Measurements from ENCODE around the gene PARD3. TPM values are rescaled to one million over a fixed set of nuclear protein-coding genes. Genes with fewer than 3 reads are reported as not detected.

Gene PARD3
- total and polyA plus RNA-seq, 2 donors (not counting 3 experiments of a cell fraction or from before 2014, with no cell fraction given): 7.3 to 24.1 TPM

DNA sequence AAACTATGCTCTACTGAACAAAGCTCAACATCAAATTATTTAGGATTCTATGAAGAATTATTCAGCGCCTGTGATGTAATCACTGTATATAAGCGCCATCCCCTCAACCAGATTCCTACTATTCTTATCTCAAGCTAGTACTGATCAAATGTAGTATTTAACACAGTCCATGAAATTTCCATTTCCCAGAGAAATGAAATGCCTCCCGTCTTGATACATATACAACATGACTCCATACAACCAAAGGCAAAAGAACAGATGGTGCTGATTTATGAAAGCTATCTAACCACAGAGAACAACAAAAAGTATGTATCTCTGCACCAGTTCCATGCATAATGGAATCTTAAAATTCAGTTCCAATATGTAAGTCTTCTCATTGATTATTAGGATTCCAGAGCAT lies 406.1 kb downstream of the PARD3 start:
- no peak overlapping the region for H2AFZ ChIP-seq (ENCODE audit: low read depth, low read length)
- ChIA-PET POLR2A (no interaction called here), CTCF (no interaction called here)
- dilution Hi-C loops (cut with MboI; ENCODE audit: extremely low pct_ligation_motif_present, low sequenced_read_pairs) (no loop called here), intact Hi-C loops (cut with micrococcal nuclease) (loop anchor here (5.0 kb wide), 1 partner anchor 228 kb away; no protein-coding TSS in a partner anchor)
- DNase-seq (ENCODE audit: low read depth, low spot score) (no peak), FAIRE-seq (no peak)
- H3K9me3 ChIP-seq (replicated peaks; ENCODE audit: control insufficient read depth, insufficient read depth, low read length): no peaks in the 10 kb centered on the region
- BruUV-seq (replicated peaks): no TSS peak
- no peaks in the 10 kb centered on the region for H3K9me1 ChIP-seq (replicated peaks; ENCODE audit: control insufficient read depth, extremely low read depth, insufficient read depth, low read length)
- TF ChIP-seq JUN (IDR thresholded peaks at IDR 0.05; ENCODE audit: borderline replicate concordance, insufficient read depth, insufficient read length, low read depth) (no peak), EZH2 (IDR thresholded peaks at IDR 0.05; ENCODE audit: borderline replicate concordance, low read depth, low read length, severe bottlenecking) (no peak), CTCF (IDR thresholded peaks at IDR 0.05; ENCODE audit: extremely low read depth in 1 of 2, insufficient read depth in 1 of 2, low read depth in 1 of 2, low read length in 2 of 2) (no peak), FOS (IDR thresholded peaks at IDR 0.05; ENCODE audit: borderline replicate concordance, insufficient read depth, low read length) (no peak)
- TF ChIP-seq, protein P1, sequence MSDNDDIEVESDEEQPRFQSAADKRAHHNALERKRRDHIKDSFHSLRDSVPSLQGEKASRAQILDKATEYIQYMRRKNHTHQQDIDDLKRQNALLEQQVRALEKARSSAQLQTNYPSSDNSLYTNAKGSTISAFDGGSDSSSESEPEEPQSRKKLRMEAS (IDR thresholded peaks at IDR 0.05; ENCODE audit: insufficient read depth, insufficient read length): no peak
- no peaks in the 10 kb centered on the region for H4K20me1 ChIP-seq (replicated peaks; ENCODE audit: control insufficient read depth, extremely low read depth, insufficient read depth, low read length)
- no peaks in the 10 kb centered on the region for H3K27me3 ChIP-seq (ENCODE audit: control insufficient read depth in 2 of 2, insufficient read depth in 2 of 2, low read length in 2 of 2)
- H3K4me3 ChIP-seq (replicated peaks in 1 of 3; ENCODE audit: insufficient read depth in 1 of 3, low read depth in 1 of 3, low read length in 3 of 3): no peak overlapping the region
- H3K27ac ChIP-seq (ENCODE audit: insufficient read depth, low read depth, low read length): no peak overlapping the region
- peaks cover 24% of the 10 kb centered on the region for H3K4me1 ChIP-seq (ENCODE audit: control insufficient read depth, extremely low read depth, insufficient read depth, low read length)
- H3K4me2 ChIP-seq (ENCODE audit: insufficient read depth, low read length): no peak overlapping the region
- H3K79me2 ChIP-seq (ENCODE audit: control insufficient read depth, insufficient read depth, low read length): no peaks in the 10 kb centered on the region
- no peaks in the 10 kb centered on the region for H3K36me3 ChIP-seq (ENCODE audit: control insufficient read depth in 2 of 2, extremely low read depth in 1 of 2, insufficient read depth in 2 of 2, low read length in 2 of 2)
- no peak overlapping the region for H3K9ac ChIP-seq (replicated peaks; ENCODE audit: extremely low read depth, insufficient read depth, low read length)

DNA sequence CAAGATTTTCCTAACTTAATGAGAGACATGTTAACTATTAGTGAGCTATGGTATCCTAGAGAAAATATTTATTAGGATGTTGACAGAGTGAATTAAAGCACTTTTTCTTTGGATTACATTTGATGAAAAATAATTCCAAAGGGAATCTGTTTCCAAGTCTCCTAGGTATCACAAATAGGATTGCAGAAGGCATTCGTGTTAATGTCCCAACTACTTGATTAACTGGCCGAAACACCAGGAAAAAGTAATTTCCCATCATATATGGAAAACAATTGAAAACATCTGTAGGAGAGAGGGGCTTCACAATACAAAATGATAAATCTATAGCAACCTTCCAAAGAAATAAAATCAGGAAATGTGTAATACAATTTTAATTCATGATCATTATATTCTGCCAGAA lies 406.7 kb downstream of the PARD3 start:
- no peak for FAIRE-seq

More for the DNA sequence above, 406.7 kb downstream of the PARD3 start:
- Histone ChIP-seq H3K9me1 (replicated peaks; ENCODE audit: control insufficient read depth, extremely low read depth, insufficient read depth, low read length) (no peaks in the 10 kb centered on the region), H4K20me1 (replicated peaks; ENCODE audit: control insufficient read depth, extremely low read depth, insufficient read depth, low read length) (no peaks in the 10 kb centered on the region), H3K4me2 (ENCODE audit: insufficient read depth, low read length) (no peak overlapping the region), H3K36me3 (ENCODE audit: control insufficient read depth in 2 of 2, extremely low read depth in 1 of 2, insufficient read depth in 2 of 2, low read length in 2 of 2) (no peaks in the 10 kb centered on the region), H3K27me3 (ENCODE audit: control insufficient read depth in 2 of 2, insufficient read depth in 2 of 2, low read length in 2 of 2) (no peaks in the 10 kb centered on the region), H3K9me3 (replicated peaks; ENCODE audit: control insufficient read depth, insufficient read depth, low read length) (no peaks in the 10 kb centered on the region), H3K27ac (ENCODE audit: insufficient read depth, low read depth, low read length) (no peak overlapping the region), H3K4me1 (ENCODE audit: control insufficient read depth, extremely low read depth, insufficient read depth, low read length) (peaks cover 24% of the 10 kb centered on the region), H2AFZ (ENCODE audit: low read depth, low read length) (no peak overlapping the region), H3K79me2 (ENCODE audit: control insufficient read depth, insufficient read depth, low read length) (no peaks in the 10 kb centered on the region), H3K9ac (replicated peaks; ENCODE audit: extremely low read depth, insufficient read depth, low read length) (no peak overlapping the region), H3K4me3 (replicated peaks in 1 of 3; ENCODE audit: insufficient read depth in 1 of 3, low read depth in 1 of 3, low read length in 3 of 3) (no peak overlapping the region)
- no peak for DNase-seq (ENCODE audit: low read depth, low spot score)
- dilution Hi-C loops (cut with MboI; ENCODE audit: extremely low pct_ligation_motif_present, low sequenced_read_pairs): no loop called here
- POLR2A ChIA-PET: no interaction called here
- TF ChIP-seq POLR2A (IDR thresholded peaks at IDR 0.05; ENCODE audit: low read depth, low read length): no peak
- no peak for TF ChIP-seq JUN (IDR thresholded peaks at IDR 0.05; ENCODE audit: borderline replicate concordance, insufficient read depth, insufficient read length, low read depth)
- TF ChIP-seq EZH2 (IDR thresholded peaks at IDR 0.05; ENCODE audit: borderline replicate concordance, low read depth, low read length, severe bottlenecking): no peak
- TF ChIP-seq, protein P1 (IDR thresholded peaks at IDR 0.05; ENCODE audit: insufficient read depth, insufficient read length): no peak
- TF ChIP-seq MYC (IDR thresholded peaks at IDR 0.05; ENCODE audit: low read depth, low read length): no peak
- TF ChIP-seq FOS (IDR thresholded peaks at IDR 0.05; ENCODE audit: borderline replicate concordance, insufficient read depth, low read length): no peak
- TF ChIP-seq CTCF (IDR thresholded peaks at IDR 0.05; ENCODE audit: extremely low read depth in 1 of 2, insufficient read depth in 1 of 2, low read depth in 1 of 2, low read length in 2 of 2): no peak
- intact Hi-C loops (cut with micrococcal nuclease): loop anchor here (5.0 kb wide), 1 partner anchor 229 kb away; no protein-coding TSS in a partner anchor
- no TSS peak for BruUV-seq (replicated peaks)
- CTCF ChIA-PET: no interaction called here
